NCI-H345 (cell line): Measurements from ENCODE around the gene ALLC.
"Not testable (repeated sequence)": the region's sequence is repeated elsewhere in the genome, so short reads cannot be mapped to it uniquely, and the experiment has no call there.

Experiments used
- DNase-seq: peaks from one replicate; lab custom pipeline; 2025; lab: John Stamatoyannopoulos, UW

The ALLC gene

GRCh38 chr2:3655871-3656761 is 1.9 kb upstream of the ALLC start:
- DNase-seq: no peak

- no peak for DNase-seq
Observed at GRCh38 chr2:3656762-3657721, 958 bp upstream of the ALLC start.

GRCh38 chr2:3659447-3660432 is 1.7 kb downstream of the ALLC start:
- peak; percentile 21 for DNase-seq

- not testable (repeated sequence) for DNase-seq
Observed at GRCh38 chr2:3660640-3661039, 2.6 kb downstream of the ALLC start.

GRCh38 chr2:3661149-3661660 is 3.2 kb downstream of the ALLC start:
- DNase-seq: no peak

GRCh38 chr2:3662239-3662638 is 4.2 kb downstream of the ALLC start:
- no peak for DNase-seq

GRCh38 chr2:3664118-3664517 is 6.1 kb downstream of the ALLC start:
- DNase-seq: no peak

- no peak for DNase-seq
Observed at GRCh38 chr2:3664925-3665324, 6.9 kb downstream of the ALLC start.

- DNase-seq: no peak
Observed at GRCh38 chr2:3665886-3666612, 8.0 kb downstream of the ALLC start.

GRCh38 chr2:3666613-3666975 is 8.6 kb downstream of the ALLC start:
- peak; percentile 31 for DNase-seq

GRCh38 chr2:3667151-3667631 is 9.2 kb downstream of the ALLC start:
- peak; percentile 70 for DNase-seq

- no peak for DNase-seq
Observed at GRCh38 chr2:3669656-3670055, 11.7 kb downstream of the ALLC start.

- no peak for DNase-seq
Observed at GRCh38 chr2:3670376-3670775, 12.4 kb downstream of the ALLC start.

GRCh38 chr2:3670941-3671340 is 12.9 kb downstream of the ALLC start:
- no peak for DNase-seq

- peak; percentile 20 for DNase-seq
Observed at GRCh38 chr2:3672861-3673678, 15.1 kb downstream of the ALLC start.

GRCh38 chr2:3674066-3674845 is 16.3 kb downstream of the ALLC start:
- no peak for DNase-seq

- DNase-seq: no peak
Observed at GRCh38 chr2:3675687-3676086, 17.7 kb downstream of the ALLC start.

- DNase-seq: no peak
Observed at GRCh38 chr2:3677436-3677835, 19.4 kb downstream of the ALLC start.

GRCh38 chr2:3678212-3678611 is 20.2 kb downstream of the ALLC start:
- no peak for DNase-seq
